ENCODE data around the gene NDUFV3.
"Not testable (repeated sequence)": the region's sequence is repeated elsewhere in the genome, so short reads cannot be mapped to it uniquely, and the experiment has no call there.

The NDUFV3 gene

GRCh38 chr21:42942244-42942643, 49.1 kb downstream of the NDUFV3 start:
- no peak for DNase-seq
- no peaks in the 10 kb centered on the region for H3K27me3 Mint-ChIP-seq
- no peak overlapping the region for H3K27ac Mint-ChIP-seq
- peaks cover 9 to 19% of the 10 kb centered on the region in 2 donors for H3K4me1 Mint-ChIP-seq
- H3K36me3 Mint-ChIP-seq: peaks cover 0 to 3% of the 10 kb centered on the region in 2 donors
- peaks cover 0 to 2% of the 10 kb centered on the region in 2 donors for H3K9me3 Mint-ChIP-seq
- ATAC-seq (replicated peaks): no peak
- H3K4me3 Mint-ChIP-seq: no peak overlapping the region

- H3K36me3 Mint-ChIP-seq: peaks cover 9 to 13% of the 10 kb centered on the region in 2 donors
- not testable (repeated sequence) for ATAC-seq (replicated peaks); H3K27me3 Mint-ChIP-seq; H3K4me1 Mint-ChIP-seq; DNase-seq; H3K4me3 Mint-ChIP-seq
- H3K27ac Mint-ChIP-seq: peak overlapping the region; percentile 56
- H3K9me3 Mint-ChIP-seq: peaks cover 9 to 13% of the 10 kb centered on the region in 2 donors
Observed at GRCh38 chr21:42949094-42949755, 56.1 kb downstream of the NDUFV3 start.

- peaks cover 9 to 13% of the 10 kb centered on the region in 2 donors for H3K9me3 Mint-ChIP-seq
- ATAC-seq (replicated peaks); DNase-seq; H3K4me1 Mint-ChIP-seq; H3K4me3 Mint-ChIP-seq; H3K27me3 Mint-ChIP-seq; H3K27ac Mint-ChIP-seq: not testable (repeated sequence)
- peaks cover 9 to 13% of the 10 kb centered on the region in 2 donors for H3K36me3 Mint-ChIP-seq
Observed at GRCh38 chr21:42951193-42951592, 58.1 kb downstream of the NDUFV3 start.

- H3K36me3 Mint-ChIP-seq: no peaks in the 10 kb centered on the region
- H3K9me3 Mint-ChIP-seq: no peaks in the 10 kb centered on the region
- H3K4me1 Mint-ChIP-seq: no peaks in the 10 kb centered on the region
- no peak overlapping the region for H3K4me3 Mint-ChIP-seq
- DNase-seq (no peak), ATAC-seq (replicated peaks) (peak in 1 of 2 donors; percentile 87)
- no peak overlapping the region for H3K27ac Mint-ChIP-seq
- peaks cover 0 to 5% of the 10 kb centered on the region in 2 donors for H3K27me3 Mint-ChIP-seq
Observed at GRCh38 chr21:42956824-42957630, 63.9 kb downstream of the NDUFV3 start.

- not testable (repeated sequence) for H3K4me1 Mint-ChIP-seq; H3K27ac Mint-ChIP-seq; H3K9me3 Mint-ChIP-seq; DNase-seq; H3K36me3 Mint-ChIP-seq; H3K4me3 Mint-ChIP-seq; H3K27me3 Mint-ChIP-seq; ATAC-seq (replicated peaks)
Observed at GRCh38 chr21:42958122-42958521, 65.0 kb downstream of the NDUFV3 start.

GRCh38 chr21:42959728-42960127, 66.6 kb downstream of the NDUFV3 start:
- no peak for ATAC-seq (replicated peaks)
- Mint-ChIP-seq H3K4me3 (no peak overlapping the region), H3K4me1 (no peaks in the 10 kb centered on the region), H3K9me3 (no peaks in the 10 kb centered on the region), H3K27me3 (peaks cover 0 to 1% of the 10 kb centered on the region in 2 donors), H3K27ac (no peak overlapping the region), H3K36me3 (no peaks in the 10 kb centered on the region)
- DNase-seq: no peak

GRCh38 chr21:42962380-42963007, 69.4 kb downstream of the NDUFV3 start:
- no peaks in the 10 kb centered on the region for H3K27me3 Mint-ChIP-seq
- DNase-seq (no peak), ATAC-seq (replicated peaks) (no peak)
- no peaks in the 10 kb centered on the region for H3K9me3 Mint-ChIP-seq
- no peaks in the 10 kb centered on the region for H3K36me3 Mint-ChIP-seq
- H3K4me1 Mint-ChIP-seq: no peaks in the 10 kb centered on the region
- no peak overlapping the region for H3K27ac Mint-ChIP-seq
- no peak overlapping the region for H3K4me3 Mint-ChIP-seq
